Fibroblast of skin of left biceps (primary cell): ENCODE measurements around the gene NSUN7.
A peak's percentile ranks its signal among the peaks of the same experiment; 100 is the strongest.

Source experiments
- DNase-seq, 2 experiments: peaks; one replicate each; pipeline ENCODE4 v3.0.0-alpha.2; 2013; ENCODE audit warnings: low read depth in 2 of 2

Gene NSUN7

DNA sequence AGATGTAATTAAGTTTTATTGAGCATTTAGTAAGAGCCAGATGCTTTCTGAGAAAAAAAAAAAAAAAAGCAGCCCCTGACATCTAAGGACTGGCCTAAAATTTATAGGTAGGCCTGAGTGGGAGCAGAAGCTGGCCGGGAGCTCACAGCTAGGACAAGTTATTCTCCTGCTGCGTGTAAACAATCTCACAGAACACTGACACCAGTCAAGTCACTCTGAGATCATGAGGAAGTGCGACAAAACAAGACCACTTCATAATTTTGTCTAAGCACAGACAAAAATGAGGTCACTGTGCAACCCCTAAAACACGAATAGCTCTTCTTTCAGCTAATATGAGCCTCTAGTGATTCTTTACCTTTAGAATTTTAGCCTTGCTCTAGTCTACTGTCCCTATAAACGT is 15.3 kb upstream of the NSUN7 start:
- DNase-seq, result no peak

DNA sequence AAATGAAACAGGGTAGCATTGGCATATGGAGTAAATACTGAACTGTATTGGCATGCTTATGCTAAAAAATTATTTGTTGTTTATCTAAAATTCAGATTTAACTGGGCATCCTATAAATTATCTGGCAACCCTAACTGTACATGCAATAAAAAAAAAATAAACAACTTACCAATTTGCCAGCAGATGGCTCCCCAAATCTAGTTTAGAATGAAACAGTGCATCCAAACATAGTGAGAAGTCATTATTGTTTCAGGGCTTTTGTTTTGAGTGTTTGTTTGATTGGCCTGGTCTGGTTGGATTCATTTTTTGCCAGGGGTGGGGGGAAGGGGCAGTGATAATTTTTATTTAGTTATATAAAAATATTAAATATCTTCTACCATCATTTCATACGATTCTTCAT is 12.8 kb upstream of the NSUN7 start:
- peak in 1 of 2 experiments; percentile 14 for DNase-seq

- no peak for DNase-seq
Measured at GRCh38 chr4:40737879-40738278, 11.9 kb upstream of the NSUN7 start.

GRCh38 chr4:40739347-40739746 is 10.4 kb upstream of the NSUN7 start:
- DNase-seq, result no peak

GRCh38 chr4:40744218-40744617 is 5.5 kb upstream of the NSUN7 start:
- no peak for DNase-seq

GRCh38 chr4:40745285-40745984 is 4.3 kb upstream of the NSUN7 start:
- peak in 1 of 2 experiments; percentile 9 for DNase-seq

- peak; percentile 58 to 64 for DNase-seq
Measured at GRCh38 chr4:40747207-40747835, 2.4 kb upstream of the NSUN7 start.

DNA sequence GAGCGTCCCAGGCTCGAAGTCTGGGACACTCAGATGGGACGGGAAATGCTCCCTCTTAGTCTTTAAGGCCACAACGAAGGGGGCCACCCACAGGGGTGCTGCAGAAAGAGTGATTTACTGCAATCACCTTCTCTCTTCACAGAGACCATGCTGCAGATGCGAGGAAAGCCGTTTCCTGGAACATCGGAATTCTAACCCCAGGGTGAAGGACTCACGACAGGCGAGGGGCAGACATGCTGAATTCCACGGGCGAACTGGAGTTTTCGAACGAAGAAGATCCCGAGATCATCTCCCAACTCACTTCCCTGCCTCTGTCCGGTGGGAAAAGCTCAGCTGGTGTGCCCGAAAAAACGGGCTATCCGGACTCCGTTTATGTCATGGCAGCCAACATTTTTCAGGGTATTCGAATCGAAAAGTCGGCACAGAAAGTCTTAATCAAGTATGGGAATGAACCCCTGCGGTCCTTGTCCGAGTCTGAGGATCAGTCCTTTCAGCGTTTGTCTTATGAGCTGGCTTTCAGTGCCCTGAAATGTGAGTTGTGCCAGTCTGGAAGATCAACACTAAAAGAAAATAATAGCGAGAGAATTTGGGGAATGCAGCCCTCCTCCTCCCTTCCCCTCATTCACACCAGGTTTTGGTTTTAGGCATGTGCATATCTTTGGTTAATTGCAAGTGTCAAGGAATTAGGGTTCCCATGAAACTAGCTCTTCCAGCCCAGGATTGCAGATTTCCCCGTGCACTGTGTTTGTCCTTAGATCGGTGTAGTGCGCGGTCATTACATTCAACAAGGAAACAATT is 905 bp downstream of the NSUN7 start:
- DNase-seq, result peak in 1 of 2 experiments; percentile 13

DNA sequence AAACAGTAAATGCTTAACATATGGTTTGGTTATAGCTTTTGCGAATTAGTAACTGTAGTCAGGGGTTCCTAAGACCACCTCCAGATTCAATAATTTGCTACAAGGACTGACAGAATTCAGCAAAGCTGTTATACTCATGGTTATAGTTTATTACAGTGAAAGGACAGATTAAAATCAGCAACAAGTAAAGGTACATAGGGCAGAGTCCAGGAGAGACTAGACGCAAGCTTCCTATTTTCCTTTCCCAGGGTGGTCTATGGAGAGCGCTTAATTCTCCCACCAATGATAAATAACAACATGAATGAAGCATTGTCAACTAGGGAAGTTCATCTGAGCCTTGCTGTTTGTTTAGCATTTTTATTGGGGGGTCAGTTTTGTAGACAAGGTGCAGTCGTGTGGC is 5.9 kb downstream of the NSUN7 start:
- no peak for DNase-seq

GRCh38 chr4:40763228-40763716 is 13.5 kb downstream of the NSUN7 start:
- DNase-seq, result peak; percentile 74 to 82

GRCh38 chr4:40769266-40769665 is 19.5 kb downstream of the NSUN7 start:
- no peak for DNase-seq

GRCh38 chr4:40778090-40778489 is 28.3 kb downstream of the NSUN7 start:
- no peak for DNase-seq

DNA sequence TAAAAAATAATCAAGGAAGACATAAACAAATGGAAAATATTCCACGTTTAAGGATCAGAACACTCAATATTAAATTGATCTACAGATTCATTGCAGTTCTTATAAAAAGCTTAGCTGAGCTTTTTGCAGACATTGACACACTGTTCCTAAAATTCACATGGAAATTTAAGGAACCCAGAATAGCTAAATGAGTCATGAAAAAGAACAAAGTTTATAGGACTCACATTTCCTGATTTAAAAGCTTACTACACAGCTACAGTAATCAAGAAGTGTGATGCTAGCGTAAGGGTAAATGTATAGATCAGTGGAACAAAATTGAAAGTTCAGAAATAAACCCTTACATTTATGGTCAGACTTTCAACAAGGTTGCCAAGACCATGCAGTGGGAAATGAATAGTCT is 33.1 kb downstream of the NSUN7 start:
- no peak for DNase-seq

GRCh38 chr4:40785727-40786126 is 36.0 kb downstream of the NSUN7 start:
- no peak for DNase-seq

DNA sequence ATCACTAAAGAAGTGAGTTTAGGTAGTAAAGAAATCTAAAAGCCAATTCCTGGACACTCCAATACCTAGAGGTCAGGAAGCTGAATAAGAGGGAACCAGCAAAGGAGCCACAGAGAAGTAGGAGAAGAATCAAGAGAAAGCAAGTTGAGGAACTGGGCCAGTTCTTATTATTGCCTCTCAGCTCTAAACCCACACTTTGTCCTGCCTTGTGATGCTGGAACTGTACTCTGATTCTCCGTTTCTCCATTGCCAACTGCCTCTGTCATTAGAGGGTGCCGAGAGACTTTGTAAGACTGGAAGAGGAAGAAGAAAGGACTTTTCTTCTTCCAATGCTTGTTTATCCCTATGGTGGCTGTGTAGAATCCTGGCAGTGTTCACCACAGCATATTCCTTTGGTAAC is 38.6 kb downstream of the NSUN7 start:
- DNase-seq, result no peak

DNA sequence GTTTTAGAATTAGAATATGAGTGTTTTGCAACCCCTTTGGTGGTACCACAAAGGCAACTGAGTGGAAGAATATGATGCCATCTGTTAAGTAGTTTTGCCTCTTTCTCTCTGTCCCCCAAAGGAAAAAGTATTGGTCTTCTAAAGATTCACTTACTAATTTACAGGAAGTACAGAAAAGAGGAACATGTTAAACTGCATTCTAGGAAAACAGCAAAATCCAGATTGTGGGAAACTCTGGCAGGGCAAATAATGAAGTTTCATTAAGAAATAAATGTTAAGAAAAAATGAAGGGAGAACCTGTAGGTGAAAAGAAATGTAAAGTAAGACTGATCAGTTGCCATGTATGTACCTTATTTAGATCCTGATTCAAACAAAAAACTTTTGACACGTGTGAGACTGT is 39.3 kb downstream of the NSUN7 start:
- DNase-seq, result no peak

DNA sequence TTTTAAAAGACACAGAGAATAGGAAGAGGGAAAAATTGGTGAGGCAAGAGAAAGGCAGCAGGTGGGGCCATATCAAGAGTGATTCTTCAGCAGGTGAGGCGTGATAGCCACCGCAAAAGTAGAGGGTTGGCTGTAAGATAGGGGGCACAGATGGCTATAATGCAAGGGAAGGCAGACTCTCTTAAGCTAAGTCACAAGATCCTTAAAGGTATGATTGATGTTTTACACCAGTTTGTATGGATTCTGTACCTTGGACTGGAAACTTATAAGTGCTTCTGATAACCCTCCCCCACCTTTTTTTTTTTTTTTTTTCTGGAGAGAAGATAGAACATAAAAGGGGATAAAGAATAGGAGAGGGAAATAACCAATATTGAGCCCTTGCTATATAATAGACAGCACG is 40.0 kb downstream of the NSUN7 start:
- DNase-seq, result no peak

GRCh38 chr4:40800064-40800463 is 50.3 kb downstream of the NSUN7 start:
- DNase-seq, result no peak

DNA sequence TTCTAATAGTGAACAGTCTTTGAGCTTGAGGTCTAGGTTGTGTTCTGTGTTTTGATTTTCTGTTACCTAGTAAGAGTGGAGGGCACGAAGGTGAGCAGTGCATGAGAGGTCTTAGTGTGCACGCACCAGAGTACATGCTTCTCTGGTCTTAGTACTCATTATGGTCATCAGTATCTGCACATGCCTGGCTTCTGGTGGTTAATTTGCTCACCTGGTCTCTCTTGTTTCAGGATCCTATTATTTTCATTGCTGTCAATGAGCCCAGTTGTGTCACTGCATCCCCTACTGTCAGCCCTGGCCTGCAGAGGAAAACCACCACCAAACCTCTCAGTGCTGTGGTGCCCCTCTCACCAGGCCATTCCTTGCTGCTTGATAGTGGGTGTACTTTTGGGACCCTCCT is 54.8 kb downstream of the NSUN7 start:
- DNase-seq, result no peak

DNA sequence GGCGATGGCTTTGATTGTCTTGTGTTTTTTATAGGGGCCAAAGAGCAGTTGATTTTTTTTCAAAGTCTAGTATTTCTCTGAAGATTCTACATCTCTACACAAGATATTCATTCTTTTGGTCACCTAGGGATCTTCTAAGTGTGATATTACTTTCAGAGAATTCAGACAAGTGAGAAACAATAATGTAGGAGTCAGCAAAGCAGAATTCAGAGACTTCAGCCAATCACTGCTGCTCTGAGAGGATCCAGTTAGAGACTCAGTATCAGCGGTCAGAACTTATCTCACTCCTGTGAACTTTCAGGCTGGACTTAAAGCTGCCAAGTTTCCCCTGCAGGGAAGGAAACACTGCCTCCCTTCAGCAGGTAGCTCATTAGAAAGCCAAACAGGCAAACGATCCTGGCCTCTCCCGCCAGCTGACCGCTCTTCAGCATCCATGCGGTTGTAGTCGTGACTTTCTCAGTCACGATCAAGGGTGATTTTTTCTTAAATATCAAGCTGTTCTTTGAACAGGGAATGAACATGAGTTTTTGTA is 59.2 kb downstream of the NSUN7 start:
- no peak for DNase-seq

DNA sequence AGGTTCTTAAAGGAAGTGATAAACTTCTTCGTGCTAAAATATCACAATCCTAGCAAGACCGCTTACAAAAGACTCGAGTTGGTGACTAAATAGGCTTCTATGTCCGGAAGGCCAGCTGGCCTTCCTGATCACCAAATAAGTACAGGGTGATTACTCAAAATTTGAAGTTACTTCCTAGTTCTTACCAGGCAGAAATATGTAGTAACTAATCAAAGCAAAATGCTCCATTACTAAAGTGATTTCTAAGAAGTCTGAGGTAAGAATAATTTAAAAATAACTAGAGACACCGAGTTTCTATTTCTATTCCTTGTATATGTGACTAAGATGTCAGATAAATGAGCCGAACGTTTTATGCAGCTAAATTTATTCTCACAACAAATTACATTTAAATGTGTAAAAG is 62.2 kb downstream of the NSUN7 start:
- DNase-seq, result no peak

DNA sequence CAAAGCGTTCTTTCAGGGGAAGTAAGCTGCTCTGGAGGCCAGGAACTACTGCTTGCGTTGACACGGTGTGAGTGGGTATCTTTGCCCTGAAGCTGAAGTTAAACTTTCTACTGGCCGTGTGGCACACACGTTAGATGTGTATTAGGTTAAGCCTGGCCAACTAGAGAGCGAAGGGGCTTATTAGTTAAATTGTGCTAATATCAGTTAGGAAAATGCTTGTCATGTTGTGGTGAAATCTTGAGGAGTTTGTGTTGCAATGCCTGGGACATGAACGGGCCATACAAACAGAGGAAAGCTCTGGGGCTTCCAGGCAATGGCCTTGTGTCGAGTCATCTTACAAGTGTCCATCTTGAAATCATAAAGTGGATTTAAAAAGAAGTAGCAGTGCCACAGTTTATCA is 62.6 kb downstream of the NSUN7 start:
- DNase-seq, result no peak
